Endodermal cell (in vitro differentiated cells): Measurements from ENCODE around the gene TAF3. TPM values are rescaled to one million over a fixed set of nuclear protein-coding genes. Genes with fewer than 3 reads are reported as not detected.

ENCODE experiments used
- DNase-seq: peaks from one replicate; pipeline ENCODE4 v3.0.0-alpha.2; 2017
- H3K27ac ChIP-seq: 2 replicates; pipeline ENCODE4 v1.5.1; 2013; ENCODE audit warnings: mild to moderate bottlenecking, low read depth, low read length, moderate library complexity
- H3K27me3 ChIP-seq: 2 replicates; pipeline ENCODE4 v1.6.1; 2013; ENCODE audit warnings: mild to moderate bottlenecking, low read length, moderate library complexity; ENCODE audit not compliant: insufficient read depth, control insufficient read depth, poor library complexity, severe bottlenecking
- H3K36me3 ChIP-seq: 2 replicates; pipeline ENCODE4 v1.7.0; 2013; ENCODE audit warnings: mild to moderate bottlenecking, low read length, moderate library complexity; ENCODE audit not compliant: control insufficient read depth, insufficient read depth
- H3K4me1 ChIP-seq: one replicate; pipeline ENCODE4 v1.7.0; 2013; ENCODE audit warnings: low read length; ENCODE audit not compliant: control insufficient read depth, insufficient read depth
- H3K4me3 ChIP-seq: 2 replicates; pipeline ENCODE4 v1.5.1; 2013; ENCODE audit warnings: mild to moderate bottlenecking, low read length, moderate library complexity
- H3K9ac ChIP-seq: 2 replicates; pipeline ENCODE4 v1.6.1; 2013; ENCODE audit warnings: mild to moderate bottlenecking, low read length, moderate library complexity; ENCODE audit not compliant: poor library complexity, severe bottlenecking; ENCODE audit errors: extremely low read depth
- H3K9me3 ChIP-seq: 2 replicates; pipeline ENCODE4 v1.6.1; 2013; ENCODE audit warnings: mild to moderate bottlenecking, low read length, moderate library complexity; ENCODE audit not compliant: control insufficient read depth
- H3K27ac Mint-ChIP-seq: 2 replicates; pipeline ENCODE4 v1.8.0; 2020; ENCODE audit warnings: mixed read lengths
- H3K27me3 Mint-ChIP-seq: 2 replicates; pipeline ENCODE4 v1.8.0; 2021; ENCODE audit warnings: mild to moderate bottlenecking, mixed read lengths; ENCODE audit not compliant: insufficient read depth
- H3K36me3 Mint-ChIP-seq: 2 replicates; pipeline ENCODE4 v1.8.0; 2020; ENCODE audit warnings: low read depth, mixed read lengths
- H3K4me1 Mint-ChIP-seq: 2 replicates; pipeline ENCODE4 v1.8.0; 2020; ENCODE audit warnings: mixed read lengths
- H3K4me3 Mint-ChIP-seq: 2 replicates; pipeline ENCODE4 v1.8.0; 2020; ENCODE audit warnings: mild to moderate bottlenecking, moderate library complexity, mixed read lengths
- H3K9me3 Mint-ChIP-seq: 2 replicates; pipeline ENCODE4 v1.8.0; 2020; ENCODE audit warnings: mild to moderate bottlenecking, mixed read lengths
- WGBS, 2 experiments: methylation state at CpG; one replicate each; pipeline versions ENCODE4 v1.1.5 to v1.1.7; 2013; ENCODE audit warnings: missing lambda C conversion rate in 2 of 2, mixed read lengths in 1 of 2; ENCODE audit not compliant: insufficient coverage in 1 of 2, insufficient read length in 1 of 2; 5-methylcytosine and 5-hydroxymethylcytosine counted together
- total RNA-seq, 2 donors: library from RNA; stranded (reverse); fragmentation: NEBNext Ultra II Directional in 1 of 2; extraction: Animal tissue kit (Norgen Biotek cat#: 25700) in 1 of 2; gene quantifications; 2 replicates in 1 of 2; 3 replicates in 1 of 2; pipeline ENCODE4 v1.2.1, GENCODE V29; 2021
- TF ChIP-seq, protein P1 (sequence below): fragments of 200-600 bp; sonication (generic); conservative IDR thresholded peaks from 2 replicates; pipeline ENCODE4 v1.5.0; 2021; ENCODE audit warnings: antibody characterized with exemption, mild to moderate bottlenecking

The TAF3 gene
- total RNA-seq, 2 donors from 2014 or later, result 9.9 to 10.0 TPM

DNA sequence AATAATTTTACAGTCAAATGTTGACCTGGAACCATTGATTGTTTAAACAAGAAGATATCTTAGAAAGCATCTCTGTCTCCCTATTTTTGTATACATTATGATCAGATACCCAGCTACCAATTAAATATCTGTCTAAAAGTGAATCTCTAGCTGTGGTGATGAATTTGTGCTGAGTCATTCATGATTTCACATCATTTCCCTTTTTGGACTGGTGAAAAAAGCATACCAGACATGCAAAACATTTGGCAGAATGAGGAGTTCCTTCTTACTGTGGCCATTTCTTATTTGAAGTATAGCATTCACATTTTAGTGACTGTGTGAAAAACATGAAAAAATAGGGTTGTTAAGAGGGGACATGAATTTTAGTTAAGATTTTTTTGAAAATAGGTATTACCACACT, 138.2 kb downstream of the TAF3 start:
- no peaks in the 10 kb centered on the region for H3K36me3 ChIP-seq
- TF ChIP-seq, protein P1, sequence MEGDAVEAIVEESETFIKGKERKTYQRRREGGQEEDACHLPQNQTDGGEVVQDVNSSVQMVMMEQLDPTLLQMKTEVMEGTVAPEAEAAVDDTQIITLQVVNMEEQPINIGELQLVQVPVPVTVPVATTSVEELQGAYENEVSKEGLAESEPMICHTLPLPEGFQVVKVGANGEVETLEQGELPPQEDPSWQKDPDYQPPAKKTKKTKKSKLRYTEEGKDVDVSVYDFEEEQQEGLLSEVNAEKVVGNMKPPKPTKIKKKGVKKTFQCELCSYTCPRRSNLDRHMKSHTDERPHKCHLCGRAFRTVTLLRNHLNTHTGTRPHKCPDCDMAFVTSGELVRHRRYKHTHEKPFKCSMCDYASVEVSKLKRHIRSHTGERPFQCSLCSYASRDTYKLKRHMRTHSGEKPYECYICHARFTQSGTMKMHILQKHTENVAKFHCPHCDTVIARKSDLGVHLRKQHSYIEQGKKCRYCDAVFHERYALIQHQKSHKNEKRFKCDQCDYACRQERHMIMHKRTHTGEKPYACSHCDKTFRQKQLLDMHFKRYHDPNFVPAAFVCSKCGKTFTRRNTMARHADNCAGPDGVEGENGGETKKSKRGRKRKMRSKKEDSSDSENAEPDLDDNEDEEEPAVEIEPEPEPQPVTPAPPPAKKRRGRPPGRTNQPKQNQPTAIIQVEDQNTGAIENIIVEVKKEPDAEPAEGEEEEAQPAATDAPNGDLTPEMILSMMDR, result no peak
- peaks cover 5% of the 10 kb centered on the region for H3K36me3 Mint-ChIP-seq
- no peak overlapping the region for H3K27ac ChIP-seq
- H3K4me3 Mint-ChIP-seq, result no peak overlapping the region
- no peaks in the 10 kb centered on the region for H3K4me1 Mint-ChIP-seq
- no peaks in the 10 kb centered on the region for H3K4me1 ChIP-seq
- no peaks in the 10 kb centered on the region for H3K9me3 Mint-ChIP-seq
- H3K27ac Mint-ChIP-seq, result no peak overlapping the region
- H3K4me3 ChIP-seq, result no peak overlapping the region
- H3K9ac ChIP-seq, result no peak overlapping the region
- H3K9me3 ChIP-seq, result no peaks in the 10 kb centered on the region
- DNase-seq, result no peak
- peaks cover 8% of the 10 kb centered on the region for H3K27me3 ChIP-seq
- H3K27me3 Mint-ChIP-seq, result peaks cover 2% of the 10 kb centered on the region

DNA sequence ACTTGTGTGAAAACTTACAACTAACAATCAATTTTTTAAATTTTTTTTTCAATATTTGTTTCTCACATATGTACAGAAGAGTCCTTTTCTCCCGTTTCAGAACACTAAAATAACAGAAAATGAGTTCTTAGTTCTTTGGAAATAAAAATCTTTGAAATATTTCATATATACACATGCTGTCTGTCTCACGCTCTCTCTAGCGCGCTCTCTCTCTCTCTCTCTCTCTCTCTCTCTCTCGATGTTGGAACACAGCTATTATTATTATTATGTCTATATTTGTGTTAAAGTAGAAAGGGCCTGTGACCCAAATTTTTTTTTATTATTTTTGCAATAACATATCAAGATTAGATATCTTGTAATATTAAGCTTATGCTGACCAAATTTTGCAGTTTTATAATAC, 139.3 kb downstream of the TAF3 start:
- no peak overlapping the region for H3K27ac Mint-ChIP-seq
- no peak overlapping the region for H3K27ac ChIP-seq
- WGBS, 2 experiments, result 100% methylated on average over 1 of the region's 5 CpGs; no CpG with 5 or more reads in 1 of the 2 experiments
- H3K4me1 Mint-ChIP-seq, result no peaks in the 10 kb centered on the region
- H3K9ac ChIP-seq, result no peak overlapping the region
- H3K27me3 ChIP-seq, result peaks cover 12% of the 10 kb centered on the region
- H3K9me3 Mint-ChIP-seq, result no peaks in the 10 kb centered on the region
- H3K4me1 ChIP-seq, result no peaks in the 10 kb centered on the region
- peaks cover 5% of the 10 kb centered on the region for H3K36me3 Mint-ChIP-seq
- no peak overlapping the region for H3K4me3 ChIP-seq
- TF ChIP-seq, protein P1, result no peak
- H3K27me3 Mint-ChIP-seq, result peaks cover 2% of the 10 kb centered on the region
- H3K4me3 Mint-ChIP-seq, result no peak overlapping the region
- no peak for DNase-seq
- no peaks in the 10 kb centered on the region for H3K36me3 ChIP-seq
- H3K9me3 ChIP-seq, result no peaks in the 10 kb centered on the region

DNA sequence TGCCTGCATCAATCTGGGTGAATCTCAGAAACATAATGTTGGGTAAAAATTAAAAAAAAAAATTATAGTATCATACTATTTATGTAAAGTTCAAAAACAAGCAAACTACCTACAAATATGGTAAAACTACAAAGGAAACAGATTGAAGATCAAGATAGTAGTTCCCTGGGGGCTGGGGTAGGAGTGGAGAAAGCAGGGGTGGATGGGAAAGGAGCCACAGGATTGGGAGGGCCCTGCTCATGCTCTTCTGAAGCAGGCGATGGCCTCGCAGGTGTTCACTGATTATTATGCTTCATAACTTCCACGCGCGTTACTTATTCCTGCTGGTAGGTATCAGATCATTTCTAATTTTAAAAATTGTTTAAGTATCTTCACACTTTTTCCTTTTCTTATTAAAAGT, 140.1 kb downstream of the TAF3 start:
- peaks cover 20% of the 10 kb centered on the region for H3K27me3 ChIP-seq
- Mint-ChIP-seq H3K4me3 (no peak overlapping the region), H3K27ac (no peak overlapping the region), H3K9me3 (no peaks in the 10 kb centered on the region), H3K27me3 (peaks cover 2% of the 10 kb centered on the region), H3K36me3 (peaks cover 3% of the 10 kb centered on the region), H3K4me1 (no peaks in the 10 kb centered on the region)
- no peak overlapping the region for H3K4me3 ChIP-seq
- no peak for DNase-seq
- no peaks in the 10 kb centered on the region for H3K36me3 ChIP-seq
- no peaks in the 10 kb centered on the region for H3K9me3 ChIP-seq
- H3K27ac ChIP-seq, result no peak overlapping the region
- no peak overlapping the region for H3K9ac ChIP-seq
- TF ChIP-seq, protein P1, result no peak
- H3K4me1 ChIP-seq, result no peaks in the 10 kb centered on the region
- 98% methylated on average over 5 of the region's 5 CpGs; no CpG with 5 or more reads in 1 of the 2 experiments for WGBS, 2 experiments
